AG09309 (cell line): ENCODE data around the gene NSUN6.

Source experiments
- DNase-seq: peaks from one replicate; pipeline ENCODE4 v3.0.0-alpha.2; 2010; ENCODE audit warnings: low read depth
- H3K4me3 ChIP-seq: 2 replicates; pipeline ENCODE4 v1.5.1; 2011; ENCODE audit warnings: mild to moderate bottlenecking, low read depth, low read length, moderate library complexity; ENCODE audit not compliant: control insufficient read depth
- CTCF ChIP-seq: IDR thresholded peaks from 2 replicates; pipeline ENCODE4 v1.5.1; 2011; ENCODE audit warnings: mild to moderate bottlenecking, low read depth, low read length, inconsistent platforms; ENCODE audit not compliant: insufficient read depth, control insufficient read depth; ENCODE audit errors: missing control alignments

The NSUN6 gene

DNA sequence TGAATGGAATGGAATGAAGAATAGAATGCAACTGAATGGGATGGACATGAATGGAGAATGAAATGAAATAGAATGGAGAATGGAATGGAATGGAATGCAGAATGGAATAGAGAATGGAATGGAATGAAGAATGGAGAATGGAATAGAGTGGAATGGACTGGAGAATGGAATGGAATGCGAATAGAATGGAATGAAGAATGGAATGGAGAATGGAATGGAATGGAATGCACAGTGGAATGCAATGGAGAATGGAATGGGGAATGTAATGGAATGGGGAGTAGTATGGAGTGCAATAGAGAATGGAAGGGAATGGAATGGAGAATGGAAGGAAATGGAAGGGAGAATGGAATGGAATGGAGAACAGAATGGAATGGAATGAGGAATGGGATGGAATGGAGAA lies 93.4 kb downstream of the NSUN6 start:
- no peak overlapping the region for H3K4me3 ChIP-seq
- no peak for DNase-seq
- TF ChIP-seq CTCF, result no peak

DNA sequence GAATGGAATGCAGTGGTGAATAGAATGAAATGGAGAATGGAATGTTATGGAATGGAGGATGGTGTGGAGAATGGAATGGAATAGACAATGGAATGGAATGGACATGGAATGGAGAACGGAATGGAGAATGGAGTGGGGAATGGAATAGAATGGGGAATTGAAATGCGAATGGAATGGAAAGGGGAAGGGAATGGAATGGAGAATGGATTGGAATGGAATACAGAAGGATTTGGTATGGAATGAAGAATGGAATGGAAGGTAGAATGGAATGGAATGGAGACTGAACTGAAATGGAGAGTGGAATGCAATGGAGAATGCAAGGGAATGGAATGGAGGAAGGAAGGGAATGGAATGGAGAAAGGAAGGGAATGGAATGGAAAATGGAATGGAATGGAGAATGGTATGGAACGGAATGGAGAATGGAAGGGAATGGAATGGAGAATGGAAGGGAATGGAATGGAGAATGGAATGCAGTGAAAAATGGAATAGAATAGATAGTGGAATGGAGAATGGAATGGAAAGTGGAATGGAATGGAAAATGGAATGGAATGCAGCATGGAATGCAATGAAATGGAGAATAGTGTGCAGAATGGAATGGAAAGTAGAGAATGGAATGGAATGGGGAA lies 94.8 kb downstream of the NSUN6 start:
- no peak for TF ChIP-seq CTCF

GRCh38 chr10:18554479-18554878 lies 96.9 kb downstream of the NSUN6 start:
- DNase-seq, result no peak
- no peak overlapping the region for H3K4me3 ChIP-seq
- no peak for TF ChIP-seq CTCF

More for the DNA sequence above, 94.8 kb downstream of the NSUN6 start:
- DNase-seq, result no peak
- no peak overlapping the region for H3K4me3 ChIP-seq

GRCh38 chr10:18551473-18551872 lies 99.9 kb downstream of the NSUN6 start:
- DNase-seq, result no peak
- no peak overlapping the region for H3K4me3 ChIP-seq
- TF ChIP-seq CTCF, result no peak

- DNase-seq, result no peak
- TF ChIP-seq CTCF, result no peak
- no peak overlapping the region for H3K4me3 ChIP-seq
Measured at GRCh38 chr10:18549105-18549504, 102.3 kb downstream of the NSUN6 start.

GRCh38 chr10:18545621-18546305 lies 105.6 kb downstream of the NSUN6 start:
- TF ChIP-seq CTCF, result no peak
- no peak for DNase-seq
- H3K4me3 ChIP-seq, result no peak overlapping the region
